GM23338 (cell line): ENCODE results near the gene LRRFIP1. TPM values are rescaled to one million over a fixed set of nuclear protein-coding genes. Genes with fewer than 3 reads are reported as not detected.

ENCODE experiments used
- ATAC-seq: fragments of 200-7000 bp; cut with Tn5 transposase; 3 replicates; pipeline ENCODE4 v1.9.1; 2020
- DNase-seq: peaks from one replicate; pipeline ENCODE4 v3.0.0-alpha.2; 2015; ENCODE audit warnings: low spot score
- H2AFZ ChIP-seq: fragments of 200-600 bp; sonication (generic); 2 replicates; pipeline ENCODE4 v1.8.0; 2016; ENCODE audit warnings: antibody characterized with exemption, mild to moderate bottlenecking, moderate library complexity
- H3F3A ChIP-seq: fragments of 200-600 bp; sonication (generic); replicated peaks from 2 replicates; pipeline ENCODE4 v1.8.0; 2017; ENCODE audit warnings: antibody characterized with exemption, mixed run types, low read depth
- H3K27ac ChIP-seq: fragments of 200-600 bp; sonication (generic); 2 replicates; pipeline ENCODE4 v1.6.1; 2016; ENCODE audit warnings: low read depth
- H3K27me3 ChIP-seq: fragments of 200-600 bp; sonication (generic); 2 replicates; pipeline ENCODE4 v1.8.0; 2016; ENCODE audit warnings: mild to moderate bottlenecking, mixed run types, moderate library complexity; ENCODE audit not compliant: insufficient read depth
- H3K36me3 ChIP-seq: fragments of 200-600 bp; sonication (generic); 2 replicates; pipeline ENCODE4 v1.8.0; 2016; ENCODE audit warnings: mild to moderate bottlenecking; ENCODE audit not compliant: insufficient read depth
- H3K4me1 ChIP-seq: fragments of 200-600 bp; sonication (generic); 2 replicates; pipeline ENCODE4 v1.8.0; 2016; ENCODE audit warnings: mild to moderate bottlenecking, moderate library complexity; ENCODE audit not compliant: insufficient read depth
- H3K4me2 ChIP-seq: fragments of 200-600 bp; sonication (generic); 2 replicates; pipeline ENCODE4 v1.7.1; 2017; ENCODE audit warnings: mixed run types
- H3K4me3 ChIP-seq: fragments of 200-600 bp; sonication (generic); 2 replicates; pipeline ENCODE4 v1.6.1; 2016; ENCODE audit warnings: mixed run types
- H3K79me2 ChIP-seq: fragments of 200-600 bp; sonication (generic); replicated peaks from 2 replicates; pipeline ENCODE4 v1.8.0; 2017; ENCODE audit warnings: mild to moderate bottlenecking; ENCODE audit not compliant: insufficient read depth
- H3K9me2 ChIP-seq: fragments of 200-600 bp; sonication (generic); 2 replicates; pipeline ENCODE4 v1.8.0; 2017; ENCODE audit not compliant: insufficient read depth
- H4K20me1 ChIP-seq: fragments of 200-600 bp; sonication (generic); replicated peaks from 2 replicates; pipeline ENCODE4 v1.8.0; 2017; ENCODE audit warnings: mild to moderate bottlenecking; ENCODE audit not compliant: insufficient read depth
- H3K27ac Mint-ChIP-seq: 2 replicates; pipeline ENCODE4 v1.8.0; 2020; ENCODE audit warnings: inconsistent platforms, mild to moderate bottlenecking, moderate library complexity, mixed read lengths
- H3K27me3 Mint-ChIP-seq: 3 replicates; pipeline ENCODE4 v1.8.0; 2022; ENCODE audit warnings: low read depth, mild to moderate bottlenecking, moderate library complexity, mixed read lengths, inconsistent platforms; ENCODE audit not compliant: insufficient read depth, poor library complexity
- H3K36me3 Mint-ChIP-seq: 3 replicates; pipeline ENCODE4 v1.8.0; 2021; ENCODE audit warnings: low read depth, mild to moderate bottlenecking, inconsistent platforms, moderate library complexity, mixed read lengths
- H3K4me1 Mint-ChIP-seq: 3 replicates; pipeline ENCODE4 v1.8.0; 2020; ENCODE audit warnings: mild to moderate bottlenecking, inconsistent platforms, mixed read lengths
- H3K4me3 Mint-ChIP-seq: 3 replicates; pipeline ENCODE4 v1.8.0; 2021; ENCODE audit warnings: moderate library complexity, mild to moderate bottlenecking, inconsistent platforms, mixed read lengths
- H3K9me3 Mint-ChIP-seq: 3 replicates; pipeline ENCODE4 v1.8.0; 2020; ENCODE audit warnings: moderate library complexity, mild to moderate bottlenecking, inconsistent platforms, mixed read lengths
- CREB1 ChIP-seq: fragments of 250-450 bp; sonication (Bioruptor Pico); IDR thresholded peaks from 2 replicates; pipeline ENCODE4 v1.5.0; 2020; ENCODE audit warnings: low read depth, mild to moderate bottlenecking, moderate library complexity
- CTCF ChIP-seq, 2 experiments: fragments of 200-600 bp in 1 of 2; sonication (generic) in 1 of 2; conservative IDR thresholded peaks; 2 replicates each; pipeline versions ENCODE4 v1.5.1 to v1.6.1; 2016 to 2017; ENCODE audit warnings: antibody characterized with exemption in 2 of 2, low read depth in 2 of 2, mild to moderate bottlenecking in 2 of 2, moderate library complexity in 1 of 2
- ETS1 ChIP-seq: IDR thresholded peaks from 2 replicates; pipeline ENCODE4 v1.6.1; 2016; ENCODE audit warnings: antibody characterized with exemption
- EZH2 ChIP-seq: fragments of 200-600 bp; sonication (generic); IDR thresholded peaks from one replicate; pipeline ENCODE4 v1.8.0; 2017; ENCODE audit warnings: antibody characterized with exemption, mild to moderate bottlenecking, low read depth; ENCODE audit not compliant: unreplicated experiment
- EZH2phosphoT487 ChIP-seq: fragments of 200-600 bp; sonication (generic); IDR thresholded peaks from one replicate; pipeline ENCODE4 v1.8.1; 2018; ENCODE audit warnings: antibody characterized with exemption; ENCODE audit not compliant: unreplicated experiment
- JUNB ChIP-seq: IDR thresholded peaks from one replicate; pipeline ENCODE4 v1.6.1; 2016; ENCODE audit warnings: antibody characterized with exemption; ENCODE audit not compliant: unreplicated experiment
- NANOG ChIP-seq: IDR thresholded peaks from 2 replicates; pipeline ENCODE4 v1.6.1; 2016; ENCODE audit warnings: antibody characterized with exemption, borderline replicate concordance
- POLR2AphosphoS5 ChIP-seq: IDR thresholded peaks from 2 replicates; pipeline ENCODE4 v1.6.1; 2016; ENCODE audit warnings: antibody characterized with exemption, low read depth
- REST ChIP-seq: IDR thresholded peaks from one replicate; pipeline ENCODE4 v1.6.1; 2018; ENCODE audit warnings: antibody characterized with exemption; ENCODE audit not compliant: unreplicated experiment
- STAT1 ChIP-seq: IDR thresholded peaks from one replicate; pipeline ENCODE4 v1.6.1; 2016; ENCODE audit warnings: antibody characterized with exemption; ENCODE audit not compliant: unreplicated experiment
- ZNF114 ChIP-seq: fragments of 250-450 bp; sonication (Bioruptor Pico); IDR thresholded peaks from 2 replicates; pipeline ENCODE4 v1.5.0; 2020; ENCODE audit warnings: mild to moderate bottlenecking, moderate library complexity
- ZNF331 ChIP-seq: fragments of 250-450 bp; sonication (Bioruptor Pico); IDR thresholded peaks from 2 replicates; pipeline ENCODE4 v1.5.0; 2020; ENCODE audit warnings: low read depth, mild to moderate bottlenecking, moderate library complexity
- ZNF462 ChIP-seq: fragments of 250-450 bp; sonication (Bioruptor Pico); IDR thresholded peaks from 2 replicates; pipeline ENCODE4 v1.5.0; 2020; ENCODE audit warnings: mild to moderate bottlenecking, moderate library complexity
- polyA plus RNA-seq: library from polyadenylated mRNA; unstranded; fragments of >200 nt; fragmentation: Nextera tagmentation; extraction: Ambion mirVana; gene quantifications from 2 replicates; pipeline ENCODE4 v1.2.1, GENCODE V29; 2016
- total RNA-seq: library from RNA; depleted of rRNA; stranded (reverse); fragments of >200 nt; shearing (Covaris generic); gene quantifications from 2 replicates; pipeline ENCODE4 v1.2.3, GENCODE V29; 2014

LRRFIP1 gene
- total and polyA plus RNA-seq, 2 experiments from 2014 or later: 59.6 to 178 TPM

GRCh38 chr2:237749961-237750360, 122.6 kb downstream of the LRRFIP1 start:
- Histone ChIP-seq H3K4me2 (no peak overlapping the region), H2AFZ (no peak overlapping the region), H4K20me1 (peaks cover 5% of the 10 kb centered on the region; the same call in 1 of the 2 replicates), H3K79me2 (peaks cover 22% of the 10 kb centered on the region), H3K9me2 (no peaks in the 10 kb centered on the region), H3F3A (peaks cover 4% of the 10 kb centered on the region; the same call in 1 of the 2 replicates), H3K4me3 (no peak overlapping the region), H3K36me3 (peaks cover 20% of the 10 kb centered on the region; the same call in 1 of the 2 replicates), H3K4me1 (no peaks in the 10 kb centered on the region), H3K27me3 (no peaks in the 10 kb centered on the region), H3K27ac (no peak overlapping the region)
- Mint-ChIP-seq H3K4me1 (peaks cover 3% of the 10 kb centered on the region), H3K4me3 (no peak overlapping the region), H3K27ac (no peak overlapping the region), H3K9me3 (no peaks in the 10 kb centered on the region; the same call in 2 of the 3 replicates), H3K27me3 (peaks cover 3% of the 10 kb centered on the region), H3K36me3 (peaks cover 61% of the 10 kb centered on the region)
- TF ChIP-seq ZNF462 (CRISPR knock-in tag) (no peak), POLR2AphosphoS5 (no peak), JUNB (no peak), CREB1 (CRISPR knock-in tag) (no peak), REST (no peak), ZNF331 (CRISPR knock-in tag) (no peak), CTCF (conservative IDR thresholded peaks at IDR 0.05; ENCODE audit: low read depth in 2 of 2) (no peak), EZH2phosphoT487 (no peak), NANOG (no peak), ETS1 (no peak), EZH2 (no peak), ZNF114 (no peak), STAT1 (no peak)
- DNase-seq (no peak), ATAC-seq (no peak)
